HG03342 (cell line): Measurements from ENCODE around the gene PRL.

Experiments
- ATAC-seq: cut with Tn5 transposase; IDR thresholded peaks from one replicate; pipeline ENCODE4 v1.9.1; 2021; ENCODE audit warnings: mild to moderate bottlenecking, moderate library complexity; ENCODE audit not compliant: unreplicated experiment

PRL gene

DNA sequence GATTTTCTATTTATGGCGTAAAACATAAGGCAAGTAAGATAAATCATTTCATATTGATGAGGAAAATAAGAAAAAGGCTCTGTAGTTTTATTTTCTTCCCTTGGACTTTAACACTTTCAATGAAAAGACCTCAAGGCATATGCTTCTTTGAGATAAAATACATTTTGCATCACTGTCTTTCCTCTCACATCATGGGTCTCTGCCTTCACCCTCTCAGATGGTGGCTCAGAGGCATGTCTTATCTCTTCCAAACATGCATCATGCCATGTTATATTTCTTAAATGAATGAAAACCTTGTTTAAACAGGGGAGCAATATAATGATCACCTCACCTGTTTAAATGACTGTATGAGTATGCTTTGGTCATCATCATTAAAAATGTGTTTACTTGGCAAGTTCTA lies 59.3 kb downstream of the PRL start:
- ATAC-seq, result no peak
